Stimulated activated CD4-positive, alpha-beta T cell treated with anti-CD3 and anti-CD28 coated beads, TNF-alpha, amount 100 ng/mL, for 24 hours (primary cell): Measurements from ENCODE around the gene DRG2.

Experiments
- DNase-seq, 3 experiments: peaks; one replicate each; pipeline ENCODE4 v3.0.0-alpha.2; 2020; ENCODE audit warnings: low read depth in 3 of 3

The DRG2 gene

DNA sequence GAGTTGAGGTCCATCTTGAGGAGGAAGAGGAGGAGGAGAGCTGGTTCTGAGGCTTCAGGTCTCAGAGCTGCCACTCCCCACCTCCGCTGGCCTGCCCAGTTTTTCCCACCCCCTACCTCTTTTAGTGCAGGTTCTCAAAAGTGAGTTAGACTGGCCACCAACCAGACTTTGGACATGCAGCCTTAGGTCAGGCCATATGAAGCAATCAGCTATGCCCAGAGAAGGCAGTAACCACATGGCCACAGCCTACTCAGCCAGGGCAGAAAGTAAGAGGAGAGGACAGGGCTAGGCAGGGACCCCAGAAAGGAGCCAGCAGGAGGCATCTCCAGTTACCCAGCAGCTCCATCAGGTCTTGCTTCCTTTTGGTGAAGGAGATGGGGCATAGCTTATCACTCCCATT lies 29.8 kb downstream of the DRG2 start:
- no peak for DNase-seq

- no peak for DNase-seq
Observed at GRCh38 chr17:18117982-18118975, 30.5 kb downstream of the DRG2 start.

DNA sequence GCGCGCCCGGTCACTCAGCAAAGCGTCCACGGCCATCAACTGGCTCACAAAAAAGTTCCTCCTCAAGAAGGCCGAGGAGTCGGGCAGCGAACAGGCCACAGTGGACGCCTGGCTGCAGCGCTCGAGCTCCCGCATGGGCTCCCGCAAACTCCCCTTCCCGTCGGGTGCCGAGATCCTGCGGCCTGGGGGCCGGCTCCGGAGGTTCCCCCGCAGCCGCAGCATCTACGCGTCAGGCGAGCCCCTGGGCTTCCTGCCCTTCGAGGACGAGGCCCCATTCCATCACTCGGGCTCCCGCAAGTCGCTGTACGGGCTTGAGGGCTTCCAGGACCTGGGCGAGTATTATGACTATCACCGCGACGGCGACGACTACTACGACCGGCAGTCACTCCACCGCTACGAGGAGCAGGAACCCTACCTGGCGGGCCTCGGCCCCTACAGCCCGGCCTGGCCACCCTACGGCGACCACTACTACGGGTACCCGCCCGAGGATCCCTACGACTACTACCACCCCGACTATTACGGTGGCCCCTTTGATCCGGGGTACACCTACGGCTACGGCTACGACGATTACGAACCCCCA lies 31.5 kb downstream of the DRG2 start:
- DNase-seq = no peak

DNA sequence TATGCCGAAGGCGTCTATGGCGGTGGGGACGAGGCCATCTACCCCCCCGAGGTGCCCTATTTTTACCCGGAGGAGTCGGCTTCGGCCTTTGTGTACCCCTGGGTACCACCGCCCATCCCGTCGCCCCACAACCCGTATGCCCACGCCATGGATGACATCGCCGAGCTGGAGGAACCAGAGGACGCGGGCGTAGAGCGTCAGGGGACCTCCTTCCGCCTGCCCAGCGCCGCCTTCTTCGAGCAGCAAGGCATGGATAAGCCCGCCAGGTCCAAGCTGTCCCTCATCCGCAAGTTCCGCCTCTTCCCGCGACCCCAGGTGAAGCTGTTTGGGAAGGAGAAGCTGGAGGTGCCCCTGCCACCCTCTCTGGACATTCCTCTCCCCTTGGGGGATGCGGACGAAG lies 32.2 kb downstream of the DRG2 start:
- no peak for DNase-seq

GRCh38 chr17:18120461-18121017 lies 32.8 kb downstream of the DRG2 start:
- no peak for DNase-seq

- DNase-seq = no peak
Observed at GRCh38 chr17:18121144-18121910, 33.6 kb downstream of the DRG2 start.

DNA sequence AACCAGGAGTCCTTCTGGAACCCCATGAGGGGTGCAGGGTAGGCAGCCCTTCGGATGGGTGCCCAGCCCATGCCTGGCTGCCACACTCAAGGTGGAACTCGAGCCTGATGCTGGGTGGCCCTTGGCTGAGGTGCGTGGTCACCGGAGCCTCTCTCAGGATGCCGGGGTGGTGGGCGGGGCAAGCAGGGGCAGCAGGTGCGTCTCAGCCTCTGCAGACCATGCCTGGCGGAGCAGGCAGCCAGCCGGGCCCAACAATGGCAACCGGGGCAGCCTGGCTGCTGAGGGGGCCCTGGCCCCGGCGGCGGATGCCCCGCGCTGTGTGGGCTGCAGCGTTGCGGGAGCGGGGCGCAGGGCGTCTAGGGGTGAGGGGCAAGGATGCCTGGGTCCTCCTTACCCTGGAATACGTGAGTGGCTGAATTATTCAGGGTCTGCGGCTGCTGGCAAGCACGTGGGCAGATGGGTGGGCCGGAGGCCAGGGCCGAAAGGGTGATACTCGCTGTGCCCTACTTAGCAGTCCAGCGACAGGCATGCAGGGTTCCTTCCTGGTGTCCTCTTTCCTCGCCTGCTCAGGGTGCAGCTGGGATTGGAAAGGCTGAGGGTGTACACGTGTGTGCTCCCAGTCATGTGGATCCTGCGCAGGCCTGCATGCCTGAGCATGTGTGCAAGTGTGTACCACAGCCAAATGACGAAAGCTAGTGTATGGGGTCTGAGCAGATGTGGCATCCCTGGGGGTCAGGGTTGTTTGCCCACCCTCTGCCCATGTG lies 35.4 kb downstream of the DRG2 start:
- no peak for DNase-seq

- DNase-seq = no peak
Observed at GRCh38 chr17:18124345-18125126, 36.8 kb downstream of the DRG2 start.

DNA sequence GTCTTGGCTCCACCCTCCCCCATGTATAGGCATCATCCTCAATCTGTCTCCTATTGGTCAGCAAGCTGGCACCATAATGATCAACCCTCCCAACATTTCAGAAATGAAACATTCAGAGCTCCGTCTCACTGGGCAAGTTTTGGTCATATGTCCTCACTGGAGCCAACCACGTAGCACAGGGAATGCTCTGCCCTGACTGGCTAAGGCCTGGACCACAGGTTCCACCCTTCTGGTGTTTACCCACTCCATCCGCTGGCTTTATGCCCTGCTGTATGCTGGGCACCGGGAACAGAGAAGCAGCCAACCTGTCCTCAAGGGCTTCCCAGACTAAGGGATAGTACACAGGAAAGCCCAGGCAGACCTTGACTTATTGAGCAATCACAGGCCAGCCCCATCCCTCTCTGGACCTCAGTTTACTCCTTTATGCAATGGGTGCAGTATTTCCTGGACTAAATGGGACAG lies 41.3 kb downstream of the DRG2 start:
- no peak for DNase-seq

- DNase-seq = no peak
Observed at GRCh38 chr17:18132711-18133110, 45.0 kb downstream of the DRG2 start.

DNA sequence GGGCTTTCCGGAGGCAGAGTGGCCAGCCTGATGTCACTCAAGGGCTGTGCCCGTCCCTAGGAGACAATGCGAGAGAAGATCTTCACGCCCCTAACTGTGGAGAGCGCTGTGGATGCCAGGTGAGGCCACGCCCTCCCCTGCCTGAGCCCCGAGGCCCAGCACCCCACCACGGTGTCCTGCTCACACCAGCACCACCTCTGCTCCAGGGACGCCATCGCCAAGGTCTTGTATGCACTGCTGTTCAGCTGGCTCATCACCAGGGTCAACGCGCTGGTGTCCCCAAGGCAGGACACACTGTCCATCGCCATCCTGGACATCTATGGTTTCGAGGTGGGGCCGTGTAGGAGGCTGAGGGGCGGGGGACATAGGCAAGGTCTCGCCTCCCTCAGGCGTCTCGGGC lies 48.6 kb downstream of the DRG2 start:
- no peak for DNase-seq

DNA sequence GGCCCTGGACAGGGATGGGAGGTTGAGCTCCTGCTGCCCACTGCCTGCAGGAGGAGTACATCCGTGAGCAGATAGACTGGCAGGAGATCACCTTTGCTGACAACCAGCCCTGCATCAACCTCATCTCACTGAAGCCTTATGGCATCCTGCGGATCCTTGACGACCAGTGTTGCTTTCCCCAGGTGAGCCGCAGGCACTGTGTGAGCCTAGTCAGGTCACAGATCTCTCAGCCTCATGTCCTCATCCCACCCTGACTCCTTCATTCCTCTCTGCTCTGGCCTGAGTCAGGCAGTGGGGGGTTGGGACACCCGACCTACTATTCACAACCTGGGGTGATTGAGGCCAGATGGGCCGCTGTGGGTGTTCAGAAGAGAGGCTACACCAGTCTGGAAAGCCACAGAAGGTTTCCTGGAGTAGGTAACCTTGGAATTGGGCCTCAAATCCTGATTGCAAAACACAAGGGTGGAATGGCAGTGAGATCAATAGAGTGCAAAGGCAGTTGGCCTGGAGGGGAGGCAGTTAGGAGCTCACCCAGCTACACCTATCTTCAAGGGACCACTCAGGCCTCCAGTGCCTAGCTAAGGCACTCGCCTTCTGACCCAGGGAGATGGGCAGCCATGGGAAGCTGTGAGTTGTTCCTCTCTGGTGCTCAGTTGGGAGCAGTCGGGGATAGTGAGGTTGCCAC lies 50.5 kb downstream of the DRG2 start:
- no peak for DNase-seq

DNA sequence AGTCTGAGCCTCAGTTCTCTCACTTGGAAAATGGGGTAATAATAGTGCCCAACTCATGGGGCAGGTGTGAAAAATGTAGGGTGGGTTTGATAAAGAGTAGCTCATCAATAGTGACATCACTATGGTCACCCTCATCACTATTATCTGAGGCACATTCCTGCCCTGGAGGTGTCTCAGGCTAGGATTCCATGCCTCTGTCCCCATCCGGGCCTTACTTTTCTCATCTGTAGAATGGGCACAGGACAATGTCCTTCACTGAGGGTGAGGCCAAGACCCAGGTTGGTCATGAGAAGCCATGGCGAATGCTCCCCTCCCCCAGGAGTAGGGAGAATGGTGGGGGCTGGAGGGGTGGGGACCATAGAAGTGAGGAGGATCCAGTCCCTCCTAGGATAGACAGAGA lies 51.3 kb downstream of the DRG2 start:
- DNase-seq = no peak

DNA sequence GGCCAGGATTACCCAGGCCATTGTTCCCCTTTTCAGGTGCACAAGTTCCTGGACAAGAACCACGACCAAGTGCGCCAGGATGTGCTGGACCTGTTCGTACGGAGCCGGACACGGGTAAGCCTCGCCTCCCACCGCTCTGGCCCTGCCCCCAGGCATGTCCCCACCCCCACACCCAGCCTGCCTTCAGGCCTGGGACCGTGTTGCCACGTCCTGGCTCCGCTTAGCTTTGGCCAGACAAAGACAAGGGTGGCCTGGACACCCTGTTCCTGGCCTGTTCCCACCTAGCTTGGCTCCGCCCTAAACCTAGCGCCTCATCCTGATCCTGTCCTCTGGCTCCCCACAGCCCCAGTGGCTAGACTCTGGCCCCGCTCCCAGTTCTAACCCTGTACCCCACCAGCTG lies 51.8 kb downstream of the DRG2 start:
- DNase-seq = no peak

- no peak for DNase-seq
Observed at GRCh38 chr17:18139949-18140348, 52.2 kb downstream of the DRG2 start.

GRCh38 chr17:18140648-18141047 lies 52.9 kb downstream of the DRG2 start:
- DNase-seq = no peak

GRCh38 chr17:18141210-18141803 lies 53.6 kb downstream of the DRG2 start:
- DNase-seq = peak in 1 of 3 experiments; percentile 27

DNA sequence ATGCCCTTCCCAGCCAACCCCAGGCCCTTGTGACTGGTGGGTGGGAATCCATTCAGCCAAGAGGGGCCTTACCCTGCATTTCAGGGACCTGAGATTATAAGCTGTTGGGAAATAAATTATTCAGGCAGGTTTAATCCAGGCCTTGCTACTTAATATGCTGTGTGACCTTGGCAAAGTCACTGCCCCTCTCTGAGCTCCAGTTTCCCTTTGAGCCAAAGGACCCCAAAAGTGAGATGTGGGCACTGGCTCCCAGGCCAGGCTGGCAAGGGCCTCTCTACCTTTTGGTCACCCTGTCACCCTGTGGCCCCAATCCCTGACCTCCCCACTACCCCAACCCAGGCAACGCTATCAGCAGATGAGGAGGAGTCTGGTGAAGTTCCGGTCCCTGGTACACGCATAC lies 54.7 kb downstream of the DRG2 start:
- no peak for DNase-seq
